Chondrocyte (in vitro differentiated cells): ENCODE results near the gene OR10G4. TPM values are rescaled to one million over a fixed set of nuclear protein-coding genes. Genes with fewer than 3 reads are reported as not detected.

Experiments used
- DNase-seq: peaks from one replicate; pipeline ENCODE4 v3.0.0; 2021; ENCODE audit warnings: mixed read lengths, low spot score
- H3K27ac Mint-ChIP-seq: one replicate; pipeline ENCODE4 v1.8.0; 2021; ENCODE audit warnings: mild to moderate bottlenecking, moderate library complexity, mixed read lengths; ENCODE audit not compliant: unreplicated experiment
- H3K27me3 Mint-ChIP-seq: 2 replicates; pipeline ENCODE4 v1.8.0; 2021; ENCODE audit warnings: low read depth, mixed read lengths
- H3K36me3 Mint-ChIP-seq: 2 replicates; pipeline ENCODE4 v1.8.0; 2021; ENCODE audit warnings: low read depth, mixed read lengths
- H3K4me1 Mint-ChIP-seq: 2 replicates; pipeline ENCODE4 v1.8.0; 2021; ENCODE audit warnings: low read depth, mild to moderate bottlenecking, mixed read lengths
- H3K4me3 Mint-ChIP-seq: one replicate; pipeline ENCODE4 v1.8.0; 2021; ENCODE audit warnings: mild to moderate bottlenecking, moderate library complexity, mixed read lengths; ENCODE audit not compliant: unreplicated experiment
- H3K9me3 Mint-ChIP-seq: 2 replicates; pipeline ENCODE4 v1.8.0; 2021; ENCODE audit warnings: low read depth, mixed read lengths
- CTCF ChIP-seq: fragments of 200-600 bp; sonication (generic); IDR thresholded peaks from 2 replicates; pipeline ENCODE4 v1.5.0; 2021; ENCODE audit warnings: antibody characterized with exemption, mild to moderate bottlenecking, moderate library complexity
- total RNA-seq: library from RNA; stranded (reverse); gene quantifications from 3 replicates; pipeline ENCODE4 v1.2.1, GENCODE V29; 2021

Gene OR10G4
- total RNA-seq, 1 donor from 2014 or later = not detected

DNA sequence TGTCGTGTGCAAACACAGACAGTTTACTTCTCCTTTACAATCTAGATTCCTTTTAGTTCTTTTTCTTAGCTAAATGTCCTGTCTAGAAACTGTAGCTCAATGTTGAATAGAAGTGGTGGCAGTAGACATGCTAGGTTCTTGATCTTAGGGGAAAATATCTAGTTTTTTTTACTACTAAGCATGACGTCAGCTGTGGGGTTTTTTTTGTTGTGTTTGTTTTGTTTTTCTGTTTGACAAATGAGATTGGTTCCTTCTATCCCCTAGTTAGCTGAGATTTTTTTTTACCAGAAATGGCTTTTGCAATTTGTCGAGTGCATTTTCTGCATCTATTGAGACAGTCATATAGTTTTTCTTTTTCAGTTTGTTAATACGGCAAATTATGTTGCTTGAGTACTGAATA lies 30.6 kb downstream of the OR10G4 start:
- Mint-ChIP-seq H3K27ac (no peak overlapping the region), H3K36me3 (no peaks in the 10 kb centered on the region), H3K27me3 (peaks cover 11% of the 10 kb centered on the region), H3K9me3 (no peaks in the 10 kb centered on the region), H3K4me3 (no peak overlapping the region), H3K4me1 (no peaks in the 10 kb centered on the region)
- no peak for TF ChIP-seq CTCF
- DNase-seq = no peak

GRCh38 chr11:124050748-124051147 lies 38.0 kb downstream of the OR10G4 start:
- Mint-ChIP-seq H3K27ac (no peak overlapping the region), H3K4me1 (no peaks in the 10 kb centered on the region), H3K27me3 (peaks cover 18% of the 10 kb centered on the region), H3K36me3 (no peaks in the 10 kb centered on the region), H3K9me3 (no peaks in the 10 kb centered on the region), H3K4me3 (no peak overlapping the region)
- DNase-seq = no peak
- TF ChIP-seq CTCF = no peak

- no peak for DNase-seq
- no peak overlapping the region for H3K4me3 Mint-ChIP-seq
Measured at GRCh38 chr11:124052966-124053365, 40.2 kb downstream of the OR10G4 start.

More at GRCh38 chr11:124052966-124053365, 40.2 kb downstream of the OR10G4 start:
- no peaks in the 10 kb centered on the region for H3K36me3 Mint-ChIP-seq
- TF ChIP-seq CTCF = no peak
- no peaks in the 10 kb centered on the region for H3K9me3 Mint-ChIP-seq
- H3K4me1 Mint-ChIP-seq = no peaks in the 10 kb centered on the region
- H3K27ac Mint-ChIP-seq = no peak overlapping the region
- peaks cover 18% of the 10 kb centered on the region for H3K27me3 Mint-ChIP-seq

Other genes with a start within 250 kb of the OR10G4 start
- gene OR6M1, start 206.6 kb upstream of the OR10G4 start, total RNA-seq = not detected in 3 replicates
- not detected in 3 replicates for gene TMEM225, start 127.3 kb upstream of the OR10G4 start, total RNA-seq
- not detected in 3 replicates for gene OR8D4, start 110.8 kb upstream of the OR10G4 start, total RNA-seq
- not detected in 3 replicates for gene OR4D5, start 73.4 kb upstream of the OR10G4 start, total RNA-seq
- gene OR6T1, start 69.2 kb upstream of the OR10G4 start, total RNA-seq = not detected in 3 replicates
- not detected in 3 replicates for gene OR10S1, start 35.2 kb upstream of the OR10G4 start, total RNA-seq
- not detected in 3 replicates for gene OR10G6, start 17.8 kb upstream of the OR10G4 start, total RNA-seq
- gene OR10G9, start 10.0 kb downstream of the OR10G4 start, total RNA-seq = not detected in 3 replicates
- gene OR10G8, start 13.8 kb downstream of the OR10G4 start, total RNA-seq = not detected in 3 replicates
- gene OR10G7, start 28.3 kb downstream of the OR10G4 start, total RNA-seq = not detected in 3 replicates
- 2.7 to 11.0 TPM (median 3.1 TPM) in 3 replicates for gene VWA5A, start 102.5 kb downstream of the OR10G4 start, total RNA-seq
- gene OR10D3, start 170.3 kb downstream of the OR10G4 start, total RNA-seq = not detected in 3 replicates
- gene OR8G1, start 228.1 kb downstream of the OR10G4 start, total RNA-seq = not detected in 3 replicates
- 0.20 TPM in 1 of 3 replicates, not detected in the others for gene OR8G5, start 243.4 kb downstream of the OR10G4 start, total RNA-seq